Adrenal gland (tissue), 19 donors: ENCODE results near the gene IFITM5. TPM values are rescaled to one million over a fixed set of nuclear protein-coding genes. Genes with fewer than 3 reads are reported as not detected.

Experiments used
- DNase-seq, 7 donors: peaks; one replicate each; pipeline ENCODE4 v3.0.0-alpha.2; 2019 to 2020
- H3K27ac ChIP-seq, 5 donors: fragments of 200-600 bp; sonication (generic) in 4 of 5; 1 replicate in 3 of 5; 2 replicates in 2 of 5; pipeline versions ENCODE4 v1.5.1 to v1.8.0; 2016 to 2020; ENCODE audit warnings: mild to moderate bottlenecking in 1 of 5
- H3K27me3 ChIP-seq: fragments of 200-600 bp; 2 replicates; pipeline ENCODE4 v1.8.0; 2021
- H3K36me3 ChIP-seq, 2 donors: fragments of 200-600 bp; replicated peaks in 1 of 2; 1 replicate in 1 of 2; 2 replicates in 1 of 2; pipeline versions ENCODE4 v1.5.1 to v1.8.0; 2018 to 2022
- H3K4me1 ChIP-seq, 2 donors: fragments of 200-600 bp; replicated peaks in 1 of 2; 1 replicate in 1 of 2; 2 replicates in 1 of 2; pipeline versions ENCODE4 v1.5.1 to v1.8.0; 2018 to 2021
- H3K4me3 ChIP-seq, 4 donors: fragments of 200-600 bp; sonication (generic) in 3 of 4; one replicate each; pipeline ENCODE4 v1.5.1; 2016 to 2018
- H3K9me3 ChIP-seq, 3 donors: fragments of 200-600 bp; sonication (generic) in 1 of 3; replicated peaks in 1 of 3; 1 replicate in 2 of 3; 2 replicates in 1 of 3; pipeline versions ENCODE4 v1.5.1 to v1.8.0; 2016 to 2021
- POLR2A ChIP-seq, 2 donors: fragments of 450-650 bp; IDR thresholded peaks; one replicate each; pipeline ENCODE4 v1.6.1; 2017; ENCODE audit warnings: antibody characterized with exemption in 2 of 2, mild to moderate bottlenecking in 2 of 2, moderate library complexity in 1 of 2
- WGBS, 4 donors: extraction: QIAGEN DNeasy Blood & Tissue Kit in 2 of 4; methylation state at CpG; one replicate each; pipeline versions ENCODE4 v1.1.5 to v1.1.7; 2013 to 2017; 5-methylcytosine and 5-hydroxymethylcytosine counted together
- intact Hi-C, 2 donors: fragments of 100-400 bp; cut with DNase I; formaldehyde crosslinking; loops; one replicate each; pipeline versions ENCODE4 v1.14.1 to v1.15.0; 2022 to 2023
- long read RNA-seq, 10 donors: library from polyadenylated mRNA in 3 of 10; unstranded in 2 of 10; stranded (forward) in 1 of 10; transcript quantifications; one replicate each; pipeline ENCODE4 v2.0.0 and lab custom pipeline, GENCODE V29; 2021 to 2026
- polyA plus RNA-seq, 3 donors: library from polyadenylated mRNA; stranded (reverse); fragments of 200-250 nt in 2 of 3; fragments of 350-450 nt in 1 of 3; fragmentation: Illumina TruSeq in 1 of 3; extraction: RNeasy Lipid Tissue Mini Kit (QIAGEN cat#74804) in 1 of 3; gene quantifications; one replicate each; pipeline ENCODE4 v1.2.3, GENCODE V29; 2013 to 2014
- total RNA-seq, 9 donors: library from RNA; depleted of rRNA in 4 of 9; stranded (reverse); fragments of >200 nt in 4 of 9; fragments of 120-200 nt in 1 of 9; fragmentation: NEBNext Ultra II Directional in 1 of 9; extraction: Animal tissue kit (Norgen Biotek cat#: 25700) in 1 of 9; gene quantifications; one replicate each; pipeline versions ENCODE4 v1.1.0 to v1.2.4, GENCODE V29; 2013 to 2023
- TF ChIP-seq, protein P1 (sequence below), 6 experiments: fragments of 450-650 bp in 4 of 6; fragments of 200-600 bp in 2 of 6; sonication (generic) in 1 of 6; IDR thresholded peaks; 1 replicate in 5 of 6; 2 replicates in 1 of 6; pipeline versions ENCODE4 v1.5.1 to v1.8.0; 2016 to 2021; ENCODE audit warnings: antibody characterized with exemption in 6 of 6, mild to moderate bottlenecking in 2 of 6, moderate library complexity in 1 of 6
- donor health status: healthy with polysubstance abuse.
- donor health status: Bipolar disorder and iron deficiency.
- donor health status: DM: yes; HTN: yes; CAD: no.
- donor health status: DM: no; HTN: no; CAD: no.
- donor health status: DM: no; HTN: no; CAD: no.
- donor health status: DM: yes; HTN: yes; CAD: no.

IFITM5 gene
- not detected for total RNA-seq
- not detected for polyA plus RNA-seq
- long read RNA-seq, donor 1, result 0 reads
- long read RNA-seq, donor 2, result 0 reads
- long read RNA-seq, donor 3, partial matches to known transcripts, result 283 of 289 reads
- long read RNA-seq, donor 3, other reads (novel, unspliced or antisense), result 6 of 289 reads
- long read RNA-seq, donor 4, result 0 reads
- long read RNA-seq, donor 5, result 0 reads
- long read RNA-seq, donor 6, result 0 reads
- long read RNA-seq, donor 7, result 0 reads
- long read RNA-seq, donor 8, partial matches to known transcripts, result 188 of 193 reads
- long read RNA-seq, donor 8, other reads (novel, unspliced or antisense), result 5 of 193 reads
- long read RNA-seq, donor 9, result 0 reads
- long read RNA-seq, donor 10, result 0 reads

DNA sequence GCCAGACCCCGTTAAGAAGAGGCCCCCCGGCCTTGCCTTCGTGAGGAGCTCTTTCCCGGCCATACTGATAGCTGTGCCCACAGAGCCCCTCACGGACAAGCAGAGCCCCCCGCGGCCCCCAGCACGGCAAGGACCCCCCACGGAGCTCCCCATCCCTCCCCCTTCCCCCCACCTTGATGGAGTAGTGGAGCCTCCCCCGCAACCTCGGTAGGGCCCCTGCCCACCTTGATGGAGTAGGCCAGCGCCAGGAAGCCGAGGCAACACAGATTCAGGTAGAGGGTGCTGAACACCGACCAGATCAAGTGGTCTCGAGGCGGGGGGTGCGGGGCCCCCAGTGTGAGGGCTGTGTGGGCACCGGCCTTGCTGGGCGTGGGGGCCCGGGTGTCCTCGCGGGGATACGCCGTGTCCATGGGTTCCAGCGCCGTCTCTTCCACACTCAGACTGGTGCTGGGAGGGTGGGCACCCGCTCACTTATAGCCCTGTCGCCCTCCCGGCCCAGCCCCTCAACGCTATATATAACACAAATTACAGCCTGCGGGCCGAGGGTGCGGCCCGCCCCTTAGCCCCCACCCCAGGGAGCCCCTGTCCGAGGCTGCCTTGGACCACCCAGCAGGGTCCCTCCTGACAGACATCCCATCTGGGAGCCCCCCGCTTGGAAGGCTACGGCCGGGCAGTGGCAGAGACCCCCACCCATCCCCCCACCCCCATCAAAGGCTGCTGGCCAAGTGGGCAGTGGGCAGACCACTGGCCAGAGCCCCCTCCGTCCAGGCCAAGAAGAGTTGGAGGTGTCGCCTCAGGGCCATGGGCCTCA is at the start of gene IFITM5:
IFITM5 (minus strand) TSS at position 446 of the 811 bp plus-strand sequence; CDS start at position 410, 36 bp downstream.
- DNase-seq, result no peak
- 40 to 82% (median 64%) methylated on average over 3 to 40 of the region's 40 CpGs for WGBS, 4 donors
- H3K27me3 ChIP-seq, result peaks cover 9% of the 10 kb centered on the region

DNA sequence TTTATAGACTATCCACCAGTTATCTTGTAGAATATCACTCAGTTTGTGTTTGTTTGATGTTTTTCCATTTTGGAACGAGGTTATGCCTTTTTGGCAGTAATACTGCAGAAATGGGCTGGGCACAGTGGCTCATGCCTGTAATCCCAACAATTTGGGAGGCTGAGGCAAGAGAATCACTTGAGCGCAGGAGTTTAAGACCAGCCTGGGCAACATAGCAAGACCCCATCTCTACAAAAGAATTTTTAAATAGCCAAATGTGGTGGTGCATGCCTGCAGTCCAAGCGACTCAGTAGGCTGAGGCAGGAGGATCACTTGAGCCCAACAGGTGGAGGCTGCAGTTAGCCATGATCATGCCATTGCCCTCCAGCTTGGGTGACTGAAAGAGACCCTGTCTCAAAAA is 47.2 kb upstream of the IFITM5 start:
- H3K36me3 ChIP-seq, result no peaks in the 10 kb centered on the region
- WGBS, 4 donors, result 77 to 83% (median 81%) methylated on average over 3 of the region's 3 CpGs
- H3K9me3 ChIP-seq, result no peaks in the 10 kb centered on the region
- H3K27ac ChIP-seq, result no peak overlapping the region
- no peaks in the 10 kb centered on the region for H3K27me3 ChIP-seq
- intact Hi-C loops, result no loop called here
- no peak overlapping the region for H3K4me3 ChIP-seq
- no peak for TF ChIP-seq POLR2A (IDR thresholded peaks at IDR 0.05)
- TF ChIP-seq, protein P1, sequence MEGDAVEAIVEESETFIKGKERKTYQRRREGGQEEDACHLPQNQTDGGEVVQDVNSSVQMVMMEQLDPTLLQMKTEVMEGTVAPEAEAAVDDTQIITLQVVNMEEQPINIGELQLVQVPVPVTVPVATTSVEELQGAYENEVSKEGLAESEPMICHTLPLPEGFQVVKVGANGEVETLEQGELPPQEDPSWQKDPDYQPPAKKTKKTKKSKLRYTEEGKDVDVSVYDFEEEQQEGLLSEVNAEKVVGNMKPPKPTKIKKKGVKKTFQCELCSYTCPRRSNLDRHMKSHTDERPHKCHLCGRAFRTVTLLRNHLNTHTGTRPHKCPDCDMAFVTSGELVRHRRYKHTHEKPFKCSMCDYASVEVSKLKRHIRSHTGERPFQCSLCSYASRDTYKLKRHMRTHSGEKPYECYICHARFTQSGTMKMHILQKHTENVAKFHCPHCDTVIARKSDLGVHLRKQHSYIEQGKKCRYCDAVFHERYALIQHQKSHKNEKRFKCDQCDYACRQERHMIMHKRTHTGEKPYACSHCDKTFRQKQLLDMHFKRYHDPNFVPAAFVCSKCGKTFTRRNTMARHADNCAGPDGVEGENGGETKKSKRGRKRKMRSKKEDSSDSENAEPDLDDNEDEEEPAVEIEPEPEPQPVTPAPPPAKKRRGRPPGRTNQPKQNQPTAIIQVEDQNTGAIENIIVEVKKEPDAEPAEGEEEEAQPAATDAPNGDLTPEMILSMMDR (IDR thresholded peaks at IDR 0.05), result no peak
- no peak for DNase-seq
- H3K4me1 ChIP-seq, result no peaks in the 10 kb centered on the region

More for the DNA sequence above, at the start of gene IFITM5:
- no peak within 1 kb of the TSS for H3K4me3 ChIP-seq
- intact Hi-C loops, result loop anchor here (5.0 to 10.0 kb wide), 2 partner anchors 63 to 146 kb away; partner anchors contain the start of gene ANO9 (in 1 of the 2)
- H3K9me3 ChIP-seq, result no peaks in the 10 kb centered on the region
- no peak within 1 kb of the TSS for H3K27ac ChIP-seq
- no peaks in the 10 kb centered on the region for H3K36me3 ChIP-seq
- no peaks in the 10 kb centered on the region for H3K4me1 ChIP-seq
- TF ChIP-seq, protein P1 (IDR thresholded peaks at IDR 0.05), result no peak
- TF ChIP-seq POLR2A (IDR thresholded peaks at IDR 0.05), result no peak

DNA sequence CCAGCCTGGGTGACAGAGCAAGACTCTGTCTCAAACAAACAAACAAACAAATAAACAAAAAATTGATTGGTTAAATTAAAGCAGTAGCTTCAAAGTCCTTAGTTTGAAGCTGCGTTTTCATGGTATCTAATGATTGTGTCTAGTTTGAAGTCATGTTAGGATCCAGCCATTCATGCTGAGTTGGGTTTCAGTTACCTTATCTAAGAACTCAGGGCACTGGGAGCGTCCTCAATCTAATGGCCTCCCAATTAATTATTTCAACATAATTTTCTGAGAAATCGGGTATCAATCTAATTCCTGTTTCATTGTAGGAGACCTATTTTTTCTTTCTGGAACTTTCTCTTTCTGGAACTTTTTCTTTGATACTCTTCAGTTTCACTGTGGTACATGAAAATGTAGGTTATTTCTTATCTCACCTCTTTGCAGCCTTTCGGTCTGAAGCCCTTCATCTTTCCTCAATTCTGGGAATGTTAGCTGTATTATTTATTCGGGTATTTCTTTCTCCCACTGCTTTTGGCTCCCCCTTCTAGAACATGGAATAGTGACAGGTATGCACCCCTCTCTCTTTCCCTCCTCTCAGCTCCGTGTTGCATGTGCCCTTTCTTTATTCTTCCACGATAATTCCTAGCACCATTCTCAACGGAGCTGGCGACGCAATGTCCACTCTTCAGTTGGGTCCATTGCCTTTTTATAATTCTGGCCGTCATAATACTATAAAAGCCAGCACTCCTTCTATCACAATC is 45.7 kb upstream of the IFITM5 start:
- Histone ChIP-seq H3K36me3 (no peaks in the 10 kb centered on the region), H3K27me3 (no peaks in the 10 kb centered on the region), H3K4me3 (no peak overlapping the region), H3K9me3 (no peaks in the 10 kb centered on the region), H3K4me1 (no peaks in the 10 kb centered on the region), H3K27ac (no peak overlapping the region)
- 83 to 89% (median 86%) methylated on average over 11 of the region's 11 CpGs for WGBS, 4 donors
- TF ChIP-seq, protein P1 (IDR thresholded peaks at IDR 0.05), result no peak
- no peak for TF ChIP-seq POLR2A (IDR thresholded peaks at IDR 0.05)
- DNase-seq, result no peak
- intact Hi-C loops, result no loop called here

DNA sequence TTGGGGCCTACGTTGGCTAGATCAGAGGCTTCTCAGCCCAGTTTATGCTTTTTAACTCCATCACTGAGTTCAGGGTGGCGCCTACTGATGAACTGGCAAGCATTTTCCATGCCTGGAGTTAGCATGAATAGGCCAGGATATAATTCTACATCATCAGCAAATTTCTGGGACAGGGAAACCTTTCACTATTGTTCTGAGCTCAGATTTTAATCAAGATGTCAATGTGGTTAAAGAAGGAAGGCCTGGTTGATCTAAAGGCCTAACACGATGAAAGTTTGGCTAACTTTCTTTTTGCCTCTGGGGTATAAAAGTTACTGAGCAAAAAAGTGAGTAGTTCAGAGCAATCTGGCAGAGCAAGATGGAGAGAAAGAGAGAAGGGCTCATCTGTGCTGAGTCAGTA is 43.0 kb upstream of the IFITM5 start:
- WGBS, 4 donors, result 67 to 79% (median 76%) methylated on average over 3 of the region's 3 CpGs
- Histone ChIP-seq H3K4me3 (no peak overlapping the region), H3K36me3 (no peaks in the 10 kb centered on the region), H3K27me3 (no peaks in the 10 kb centered on the region), H3K4me1 (no peaks in the 10 kb centered on the region), H3K9me3 (no peaks in the 10 kb centered on the region), H3K27ac (no peak overlapping the region)
- intact Hi-C loops, result no loop called here
- DNase-seq, result no peak
- no peak for TF ChIP-seq POLR2A (IDR thresholded peaks at IDR 0.05)
- TF ChIP-seq, protein P1 (IDR thresholded peaks at IDR 0.05), result no peak
